ENCODE results near the gene MPPED1.

The MPPED1 gene

DNA sequence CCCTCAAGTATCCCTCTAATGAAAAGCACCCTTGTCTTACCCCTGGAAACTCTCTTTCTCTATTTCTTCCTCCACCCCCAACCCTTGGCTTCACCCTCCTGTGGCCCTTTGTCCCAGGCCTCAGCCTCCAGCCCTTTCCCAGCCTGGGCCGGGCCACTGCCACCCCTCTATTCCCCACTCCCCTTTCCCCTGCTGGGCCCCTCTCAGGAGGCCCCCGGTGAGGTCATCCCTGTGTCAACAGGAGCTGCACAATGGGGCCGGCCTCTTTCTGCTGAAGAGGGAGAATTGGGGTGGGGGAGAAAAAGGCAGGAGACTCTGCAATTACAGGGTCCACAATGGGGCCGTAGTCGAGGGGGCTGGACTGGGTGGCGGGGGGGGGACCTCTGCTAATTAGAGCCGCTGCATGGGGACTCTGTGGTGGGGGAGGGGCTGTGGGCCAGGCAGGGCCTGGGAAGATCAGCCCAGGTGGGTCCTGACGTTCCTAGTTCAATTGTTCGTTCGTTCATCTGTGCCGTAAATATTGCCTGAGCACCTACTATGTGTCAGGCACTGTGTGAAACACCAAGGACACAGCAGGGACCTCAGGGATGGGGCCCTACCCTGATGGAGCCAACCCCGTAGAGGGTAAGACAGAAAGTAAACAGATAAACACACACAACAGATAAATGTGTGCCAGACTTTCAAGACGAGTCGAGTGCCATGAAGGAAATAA, 18.5 kb upstream of the MPPED1 start:
- no peak overlapping the region for H3K27ac ChIP-seq
- TF ChIP-seq ZFX (IDR thresholded peaks at IDR 0.05), result no peak
- TF ChIP-seq, protein P1, sequence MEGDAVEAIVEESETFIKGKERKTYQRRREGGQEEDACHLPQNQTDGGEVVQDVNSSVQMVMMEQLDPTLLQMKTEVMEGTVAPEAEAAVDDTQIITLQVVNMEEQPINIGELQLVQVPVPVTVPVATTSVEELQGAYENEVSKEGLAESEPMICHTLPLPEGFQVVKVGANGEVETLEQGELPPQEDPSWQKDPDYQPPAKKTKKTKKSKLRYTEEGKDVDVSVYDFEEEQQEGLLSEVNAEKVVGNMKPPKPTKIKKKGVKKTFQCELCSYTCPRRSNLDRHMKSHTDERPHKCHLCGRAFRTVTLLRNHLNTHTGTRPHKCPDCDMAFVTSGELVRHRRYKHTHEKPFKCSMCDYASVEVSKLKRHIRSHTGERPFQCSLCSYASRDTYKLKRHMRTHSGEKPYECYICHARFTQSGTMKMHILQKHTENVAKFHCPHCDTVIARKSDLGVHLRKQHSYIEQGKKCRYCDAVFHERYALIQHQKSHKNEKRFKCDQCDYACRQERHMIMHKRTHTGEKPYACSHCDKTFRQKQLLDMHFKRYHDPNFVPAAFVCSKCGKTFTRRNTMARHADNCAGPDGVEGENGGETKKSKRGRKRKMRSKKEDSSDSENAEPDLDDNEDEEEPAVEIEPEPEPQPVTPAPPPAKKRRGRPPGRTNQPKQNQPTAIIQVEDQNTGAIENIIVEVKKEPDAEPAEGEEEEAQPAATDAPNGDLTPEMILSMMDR (conservative IDR thresholded peaks at IDR 0.05), result no peak

DNA sequence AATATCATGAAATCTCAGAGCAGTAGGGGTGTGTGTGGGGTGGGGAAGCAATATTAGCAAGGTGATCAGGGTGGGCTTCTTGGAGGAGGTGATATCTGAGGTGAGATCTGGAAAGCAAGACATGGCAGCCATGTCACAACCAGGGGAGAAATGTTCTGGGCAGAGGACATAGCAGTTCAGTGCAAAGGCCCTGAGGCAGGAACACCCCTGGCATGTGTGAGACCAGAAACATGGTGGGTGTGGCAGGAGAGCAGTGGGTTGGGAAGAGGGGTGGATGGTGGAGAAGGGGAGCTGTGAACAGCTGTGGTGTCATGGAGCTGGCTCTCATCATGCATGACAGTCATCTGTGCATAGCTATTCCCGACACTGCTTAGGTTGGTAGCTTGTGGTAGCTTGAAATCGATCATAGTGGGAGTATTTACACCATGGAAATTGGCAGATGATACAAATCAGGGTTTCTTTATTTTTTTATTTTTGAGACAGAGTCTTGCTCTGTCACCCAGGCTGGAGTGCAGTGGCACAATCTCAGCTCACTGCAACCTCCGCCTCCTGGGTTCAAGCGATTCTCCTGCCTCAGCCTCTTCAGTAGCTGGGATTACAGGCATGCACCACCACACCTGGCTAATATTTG, 17.9 kb upstream of the MPPED1 start:
- TF ChIP-seq, protein P1 (conservative IDR thresholded peaks at IDR 0.05), result no peak
- TF ChIP-seq ZFX (IDR thresholded peaks at IDR 0.05), result no peak
- no peak overlapping the region for H3K27ac ChIP-seq

DNA sequence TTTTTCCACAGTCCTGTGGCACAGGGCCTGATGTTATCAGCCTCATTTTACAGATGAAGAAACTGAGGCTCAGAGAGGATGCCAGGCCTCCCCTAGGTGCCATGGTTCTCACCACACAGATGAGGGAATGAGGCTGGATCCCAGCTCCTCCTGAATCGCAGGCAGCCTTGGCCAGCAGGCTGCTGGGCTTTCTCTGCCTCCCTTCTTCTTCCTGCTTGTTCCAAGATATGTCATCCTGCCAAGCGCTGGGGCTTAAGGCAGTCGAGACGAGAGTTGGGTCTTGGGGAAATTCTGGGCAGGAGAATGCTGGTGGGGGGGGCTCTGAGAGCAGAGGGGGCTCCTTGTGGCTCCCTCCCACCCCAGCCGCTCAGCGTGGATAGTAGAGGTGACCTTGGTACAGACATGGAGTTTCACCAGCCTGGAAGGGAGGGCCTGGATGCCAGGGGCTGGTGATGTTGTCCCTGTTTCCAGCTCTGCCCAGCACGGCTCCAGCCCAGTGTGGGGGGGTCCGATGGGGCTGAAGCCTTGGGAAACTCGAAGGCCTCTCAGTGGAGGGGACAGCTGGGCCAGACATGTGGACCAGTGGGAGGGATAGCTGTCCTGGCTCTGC, 16.6 kb upstream of the MPPED1 start:
- H3K27ac ChIP-seq, result no peak overlapping the region
- no peak for TF ChIP-seq ZFX (IDR thresholded peaks at IDR 0.05)
- TF ChIP-seq, protein P1 (conservative IDR thresholded peaks at IDR 0.05), result no peak

DNA sequence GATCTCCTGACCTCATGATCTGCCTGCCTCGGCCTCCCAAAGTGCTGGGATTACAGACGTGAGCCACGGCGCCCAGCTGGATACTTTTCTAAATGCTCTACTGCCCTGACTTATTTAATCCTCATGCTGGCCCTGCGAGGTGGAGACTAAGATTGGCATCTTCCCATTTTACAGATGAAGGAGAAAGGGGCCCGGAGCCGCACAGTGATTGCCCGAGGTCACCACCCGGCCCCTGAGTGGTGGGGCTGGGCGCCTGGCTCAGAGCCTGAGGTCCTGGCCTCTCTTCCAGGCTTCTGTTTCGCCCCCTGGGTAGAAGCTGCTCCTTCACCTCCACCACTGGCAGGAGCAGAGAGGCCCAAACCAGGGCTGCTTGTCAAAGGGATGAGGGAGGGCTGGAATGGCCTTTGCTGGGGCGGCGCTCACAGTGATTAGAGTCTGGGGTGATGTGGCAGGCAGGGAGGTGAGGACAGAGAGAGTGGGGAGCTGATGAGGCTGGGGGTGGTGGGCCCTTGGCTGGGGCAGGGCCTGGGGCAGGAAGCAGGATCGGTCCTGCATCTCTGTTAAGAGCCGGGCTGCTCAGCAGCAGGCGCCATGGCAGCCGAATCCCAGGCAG, 15.4 kb upstream of the MPPED1 start:
- TF ChIP-seq ZFX (IDR thresholded peaks at IDR 0.05), result no peak
- TF ChIP-seq, protein P1 (conservative IDR thresholded peaks at IDR 0.05), result no peak
- H3K27ac ChIP-seq, result no peak overlapping the region

DNA sequence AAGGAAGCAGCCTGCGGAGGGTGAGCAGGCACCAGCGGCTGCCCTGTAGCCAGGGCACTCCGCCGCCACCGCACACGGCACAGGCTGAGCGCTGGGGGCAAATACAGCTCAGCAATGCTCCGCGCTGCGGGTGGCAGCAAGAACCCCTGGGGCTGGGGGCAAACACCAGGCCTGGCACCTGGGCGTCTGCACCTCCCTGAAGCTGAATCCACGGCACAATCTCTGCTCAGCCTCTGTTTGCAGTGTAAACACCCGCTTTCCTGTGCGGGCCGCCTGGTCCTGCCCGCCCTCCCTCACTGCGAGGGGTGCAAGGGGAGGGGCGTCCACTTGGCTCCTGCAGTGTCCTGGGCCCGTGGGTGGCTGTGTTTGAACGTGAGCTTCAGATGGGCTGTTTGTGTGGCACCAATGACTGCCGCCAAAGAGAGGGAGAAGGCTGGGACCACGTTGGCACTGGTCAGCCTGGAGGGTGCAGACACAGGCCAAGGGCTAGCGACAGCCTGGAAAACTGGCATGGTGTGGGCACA, 14.8 kb upstream of the MPPED1 start:
- no peak for TF ChIP-seq ZFX (IDR thresholded peaks at IDR 0.05)
- TF ChIP-seq, protein P1 (conservative IDR thresholded peaks at IDR 0.05), result no peak
- H3K27ac ChIP-seq, result no peak overlapping the region

DNA sequence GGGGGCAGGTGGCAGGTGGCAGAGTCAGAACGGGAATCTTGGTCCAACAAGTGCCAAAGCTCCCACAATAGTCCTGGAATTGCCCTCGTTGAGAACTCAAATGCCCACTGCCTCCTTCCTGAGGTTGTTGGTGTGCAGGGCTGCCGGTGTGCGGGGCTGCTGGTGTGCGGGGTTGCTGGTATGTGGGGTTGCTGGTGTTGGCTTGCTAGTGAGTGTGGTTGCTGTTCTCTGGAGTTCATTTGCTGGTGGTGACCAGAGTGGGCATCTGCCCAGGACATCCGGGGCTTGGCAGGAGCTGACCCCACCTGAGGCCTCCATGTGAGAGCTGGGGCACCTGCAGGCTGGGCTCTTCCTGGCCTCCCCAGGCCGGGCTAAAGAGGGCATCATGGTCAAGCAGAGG, 14.0 kb upstream of the MPPED1 start:
- no peak overlapping the region for H3K27ac ChIP-seq
- no peak for TF ChIP-seq ZFX (IDR thresholded peaks at IDR 0.05)
- TF ChIP-seq, protein P1 (conservative IDR thresholded peaks at IDR 0.05), result no peak

Measured in C4-2B (cell line).